ENCODE measurements around the gene HDDC3. TPM values are rescaled to one million over a fixed set of nuclear protein-coding genes. Genes with fewer than 3 reads are reported as not detected.

The HDDC3 gene
- total and polyA plus RNA-seq, 5 experiments from 2014 or later: 30.1 to 47.6 (median 34.1) TPM

- no peaks in the 10 kb centered on the region for H3K9me3 Mint-ChIP-seq
- no peaks in the 10 kb centered on the region for H3K27me3 Mint-ChIP-seq
- H3K4me3 Mint-ChIP-seq: no peak overlapping the region
- DNase-seq (no peak), ATAC-seq (no peak)
- POLR2A ChIA-PET: no interaction called here
- peaks cover 0 to 61% (median 5%) of the 10 kb centered on the region in 3 donors for H3K36me3 Mint-ChIP-seq
- peak overlapping the region in 1 of 10 donors; percentile 57 for H3K27ac Mint-ChIP-seq
- H3K4me1 Mint-ChIP-seq: peaks cover 2 to 9% (median 6%) of the 10 kb centered on the region in 4 donors
These were observed 18.3 kb upstream of the HDDC3 start for GRCh38 chr15:90950676-90951075.

GRCh38 chr15:90949979-90950675 lies 17.8 kb upstream of the HDDC3 start:
- POLR2A ChIA-PET: interaction anchor here (1.0 kb wide), 1 partner anchor 19 kb away, joined by 3 read pairs; no protein-coding TSS in a partner anchor
- no peaks in the 10 kb centered on the region for H3K9me3 Mint-ChIP-seq
- DNase-seq (no peak), ATAC-seq (no peak)
- no peaks in the 10 kb centered on the region for H3K27me3 Mint-ChIP-seq
- H3K4me1 Mint-ChIP-seq: peaks cover 2 to 8% (median 5%) of the 10 kb centered on the region in 4 donors
- no peak overlapping the region for H3K4me3 Mint-ChIP-seq
- peaks cover 0 to 67% (median 6%) of the 10 kb centered on the region in 3 donors for H3K36me3 Mint-ChIP-seq
- H3K27ac Mint-ChIP-seq: no peak overlapping the region

GRCh38 chr15:90948506-90948905 lies 16.2 kb upstream of the HDDC3 start:
- Mint-ChIP-seq H3K27me3 (no peaks in the 10 kb centered on the region), H3K9me3 (no peaks in the 10 kb centered on the region), H3K27ac (no peak overlapping the region), H3K4me1 (no peaks in the 10 kb centered on the region), H3K36me3 (peaks cover 0 to 82% (median 11%) of the 10 kb centered on the region in 3 donors), H3K4me3 (peak overlapping the region in 1 of 10 donors; percentile 51)
- POLR2A ChIA-PET: interaction anchor here (1.0 kb wide), 1 partner anchor 17 kb away, joined by 3 read pairs; the partner anchor contains the start of gene HDDC3
- DNase-seq: no peak
- no peak for ATAC-seq

GRCh38 chr15:90947577-90948357 lies 15.4 kb upstream of the HDDC3 start:
- no peaks in the 10 kb centered on the region for H3K4me1 Mint-ChIP-seq
- H3K4me3 Mint-ChIP-seq: no peak overlapping the region
- DNase-seq (no peak), ATAC-seq (no peak)
- POLR2A ChIA-PET: interaction anchor here (0.9 to 1.0 kb wide), 2 partner anchors 10 to 16 kb away, joined by 3 read pairs; partner anchors contain the start of gene HDDC3
- peak overlapping the region in 1 of 10 donors; percentile 56 for H3K27ac Mint-ChIP-seq
- peaks cover 0 to 86% (median 13%) of the 10 kb centered on the region in 3 donors for H3K36me3 Mint-ChIP-seq
- H3K27me3 Mint-ChIP-seq: no peaks in the 10 kb centered on the region
- no peaks in the 10 kb centered on the region for H3K9me3 Mint-ChIP-seq

- no peak for ATAC-seq
- H3K9me3 Mint-ChIP-seq: no peaks in the 10 kb centered on the region
- no peaks in the 10 kb centered on the region for H3K27me3 Mint-ChIP-seq
- no peak overlapping the region for H3K4me3 Mint-ChIP-seq
- H3K27ac Mint-ChIP-seq: no peak overlapping the region
- peaks cover 0 to 89% (median 13%) of the 10 kb centered on the region in 3 donors for H3K36me3 Mint-ChIP-seq
- POLR2A ChIA-PET: interaction anchor here (0.6 to 1.0 kb wide), 3 partner anchors 10 to 680 kb away, joined by 3 read pairs; partner anchors contain the start of gene HDDC3
- H3K4me1 Mint-ChIP-seq: no peaks in the 10 kb centered on the region
- DNase-seq: no peak
These were observed 14.7 kb upstream of the HDDC3 start for GRCh38 chr15:90946941-90947576.

GRCh38 chr15:90946538-90946937 lies 14.2 kb upstream of the HDDC3 start:
- DNase-seq (no peak), ATAC-seq (no peak)
- Mint-ChIP-seq H3K27ac (no peak overlapping the region), H3K36me3 (peaks cover 0 to 89% (median 13%) of the 10 kb centered on the region in 3 donors), H3K27me3 (no peaks in the 10 kb centered on the region), H3K4me3 (no peak overlapping the region), H3K4me1 (no peaks in the 10 kb centered on the region), H3K9me3 (no peaks in the 10 kb centered on the region)
- POLR2A ChIA-PET: interaction anchor here (1.0 kb wide), 1 partner anchor 10 kb away, joined by 3 read pairs; no protein-coding TSS in a partner anchor

- no peak for ATAC-seq
- Mint-ChIP-seq H3K4me3 (no peak overlapping the region), H3K9me3 (no peaks in the 10 kb centered on the region), H3K4me1 (peaks cover 0 to 2% (median 0%) of the 10 kb centered on the region in 4 donors), H3K36me3 (peaks cover 0 to 90% (median 18%) of the 10 kb centered on the region in 3 donors), H3K27me3 (no peaks in the 10 kb centered on the region), H3K27ac (no peak overlapping the region)
- DNase-seq: no peak
- POLR2A ChIA-PET: interaction anchor here (1.2 kb wide), 1 partner anchor 9 kb away, joined by 3 read pairs; no protein-coding TSS in a partner anchor
These were observed 12.7 kb upstream of the HDDC3 start for GRCh38 chr15:90945091-90945490.

GRCh38 chr15:90942354-90943120 lies 10.2 kb upstream of the HDDC3 start:
- H3K27me3 Mint-ChIP-seq: no peaks in the 10 kb centered on the region
- peaks cover 0 to 84% (median 17%) of the 10 kb centered on the region in 3 donors for H3K36me3 Mint-ChIP-seq
- POLR2A ChIA-PET: interaction anchor here (0.6 to 1.6 kb wide), 3 partner anchors 13 to 1018 kb away, joined by 3 to 5 read pairs (median 3); no protein-coding TSS in a partner anchor
- no peaks in the 10 kb centered on the region for H3K9me3 Mint-ChIP-seq
- H3K4me3 Mint-ChIP-seq: no peak overlapping the region
- ATAC-seq: no peak
- H3K4me1 Mint-ChIP-seq: peaks cover 0 to 4% (median 0%) of the 10 kb centered on the region in 4 donors
- H3K27ac Mint-ChIP-seq: no peak overlapping the region
- DNase-seq: no peak

GRCh38 chr15:90941038-90941437 lies 8.7 kb upstream of the HDDC3 start:
- H3K9me3 Mint-ChIP-seq: no peaks in the 10 kb centered on the region
- POLR2A ChIA-PET: no interaction called here
- peaks cover 0 to 75% (median 17%) of the 10 kb centered on the region in 3 donors for H3K36me3 Mint-ChIP-seq
- peaks cover 4 to 14% (median 10%) of the 10 kb centered on the region in 4 donors for H3K4me1 Mint-ChIP-seq
- H3K27ac Mint-ChIP-seq: peak overlapping the region in 1 of 10 donors; percentile 24
- no peak overlapping the region for H3K4me3 Mint-ChIP-seq
- ATAC-seq (no peak), DNase-seq (no peak)
- no peaks in the 10 kb centered on the region for H3K27me3 Mint-ChIP-seq

- ATAC-seq (no peak), DNase-seq (no peak)
- Mint-ChIP-seq H3K4me1 (peaks cover 6 to 23% (median 18%) of the 10 kb centered on the region in 4 donors), H3K4me3 (no peak overlapping the region), H3K9me3 (no peaks in the 10 kb centered on the region), H3K27me3 (no peaks in the 10 kb centered on the region), H3K27ac (peak overlapping the region in 1 of 10 donors; percentile 76), H3K36me3 (peaks cover 0 to 64% (median 12%) of the 10 kb centered on the region in 3 donors)
- POLR2A ChIA-PET: interaction anchor here (0.9 to 12.4 kb wide), 2 partner anchors 18 to 38 kb away, joined by 3 to 237 read pairs; partner anchors contain the start of gene MAN2A2
These were observed 7.4 kb upstream of the HDDC3 start for GRCh38 chr15:90939756-90940155.

GRCh38 chr15:90938261-90938660 lies 5.9 kb upstream of the HDDC3 start:
- DNase-seq (no peak), ATAC-seq (no peak)
- no peak overlapping the region for H3K4me3 Mint-ChIP-seq
- H3K4me1 Mint-ChIP-seq: peaks cover 12 to 33% (median 26%) of the 10 kb centered on the region in 4 donors
- no peak overlapping the region for H3K27ac Mint-ChIP-seq
- no peaks in the 10 kb centered on the region for H3K9me3 Mint-ChIP-seq
- peaks cover 0 to 50% (median 9%) of the 10 kb centered on the region in 3 donors for H3K36me3 Mint-ChIP-seq
- no peaks in the 10 kb centered on the region for H3K27me3 Mint-ChIP-seq
- POLR2A ChIA-PET: interaction anchor here (1.1 to 12.4 kb wide), 2 partner anchors 16 to 36 kb away, joined by 5 to 237 read pairs; partner anchors contain the start of genes MAN2A2 and RCCD1

All from naive thymus-derived CD8-positive, alpha-beta T cell (primary cell).